ENCODE results near the gene LARGE2. TPM values are rescaled to one million over a fixed set of nuclear protein-coding genes. Genes with fewer than 3 reads are reported as not detected.

LARGE2 gene
- total RNA-seq, 1 experiment from 2014 or later = 67.6 TPM

- no peak overlapping the region for H3K4me2 ChIP-seq (ENCODE audit: low read length)
- no peaks in the 10 kb centered on the region for H4K20me1 ChIP-seq (ENCODE audit: insufficient read depth)
- CTCF ChIA-PET = no interaction called here
- no peaks in the 10 kb centered on the region for H3K9me2 ChIP-seq (ENCODE audit: insufficient read depth)
- no peak overlapping the region for H3K4me3 ChIP-seq (replicated peaks in 1 of 2; ENCODE audit: low read depth in 1 of 2, low read length in 2 of 2)
- no peak for TF ChIP-seq CEBPB (IDR thresholded peaks at IDR 0.05; ENCODE audit: low read depth)
- TF ChIP-seq CTCF (IDR thresholded peaks at IDR 0.05 in 2 of 3, conservative IDR thresholded peaks at IDR 0.05 in 1 of 3; ENCODE audit: borderline replicate concordance in 1 of 3, insufficient read depth in 1 of 3, low read depth in 2 of 3, low read length in 2 of 3) = 0 out of 6 replicates have a peak, but pooled peaks of 1 of the 3 experiments have one; percentile 12
- no TSS peak for BruUV-seq (replicated peaks)
- H3K36me3 ChIP-seq (ENCODE audit: control insufficient read depth in 1 of 2, insufficient read depth in 2 of 2, low read length in 2 of 2) = no peaks in the 10 kb centered on the region
- H3K27me3 ChIP-seq (ENCODE audit: insufficient read depth, low read length) = no peaks in the 10 kb centered on the region
- POLR2A ChIA-PET = interaction anchor here (1.1 kb wide), 1 partner anchor 86 kb away, joined by 4 read pairs; no protein-coding TSS in a partner anchor
- H3K9ac ChIP-seq (ENCODE audit: low read length) = no peak overlapping the region
- no peak for DNase-seq (ENCODE audit: low read depth, low spot score)
- H2AFZ ChIP-seq (ENCODE audit: low read depth, low read length, poor library complexity, severe bottlenecking) = no peak overlapping the region
- no peak overlapping the region for H3K27ac ChIP-seq (ENCODE audit: low read depth, low read length)
- no peaks in the 10 kb centered on the region for H3K79me2 ChIP-seq (ENCODE audit: insufficient read depth, low read length)
- ATAC-seq = no peak
- no peaks in the 10 kb centered on the region for H3K9me3 ChIP-seq (ENCODE audit: control insufficient read depth in 1 of 2, insufficient read depth in 1 of 2, low read depth in 1 of 2, low read length in 2 of 2)
- RAD21 ChIA-PET (ENCODE audit: low non-redundant PET in 1 of 2, low total read pairs in 2 of 2, uncharacterized antibody in 2 of 2, unreplicated experiment in 2 of 2) = no interaction called here
- peaks cover 10 to 25% of the 10 kb centered on the region in 2 experiments; a peak in 3 of 4 replicates for H3K4me1 ChIP-seq (ENCODE audit: control insufficient read depth in 1 of 2, insufficient read depth in 2 of 2, low read length in 2 of 2)
- intact Hi-C loops (cut with micrococcal nuclease) = no loop called here
These were observed 24.9 kb upstream of the LARGE2 start for GRCh38 chr11:45897556-45897955.

- TF ChIP-seq EZH2 (IDR thresholded peaks at IDR 0.05) (no peak), MAX (IDR thresholded peaks at IDR 0.05) (no peak), POLR2AphosphoS5 (IDR thresholded peaks at IDR 0.05; ENCODE audit: low read depth, low read length) (no peak), SP1 (IDR thresholded peaks at IDR 0.05; ENCODE audit: low read depth) (no peak), EZH2phosphoT487 (IDR thresholded peaks at IDR 0.05; ENCODE audit: borderline replicate concordance) (no peak), JUND (IDR thresholded peaks at IDR 0.05) (no peak), CEBPB (IDR thresholded peaks at IDR 0.05; ENCODE audit: low read depth) (no peak), FOSL1 (IDR thresholded peaks at IDR 0.05; ENCODE audit: low read depth) (no peak)
- ChIA-PET POLR2A (no interaction called here), CTCF (interaction anchor here (0.6 to 1.3 kb wide), 3 partner anchors 19 to 107 kb away, joined by 3 read pairs; partner anchors contain the start of gene PEX16), RAD21 (ENCODE audit: low non-redundant PET in 1 of 2, low total read pairs in 2 of 2, uncharacterized antibody in 2 of 2, unreplicated experiment in 2 of 2) (no interaction called here)
- no peaks in the 10 kb centered on the region for H3K27me3 ChIP-seq (ENCODE audit: insufficient read depth, low read length)
- BruUV-seq (replicated peaks) = no TSS peak
- no peaks in the 10 kb centered on the region for H3K9me2 ChIP-seq (ENCODE audit: insufficient read depth)
- no peak overlapping the region for H3K9ac ChIP-seq (ENCODE audit: low read length)
- no peaks in the 10 kb centered on the region for H3K9me3 ChIP-seq (ENCODE audit: control insufficient read depth in 1 of 2, insufficient read depth in 1 of 2, low read depth in 1 of 2, low read length in 2 of 2)
- no peaks in the 10 kb centered on the region for H4K20me1 ChIP-seq (ENCODE audit: insufficient read depth)
- intact Hi-C loops (cut with micrococcal nuclease) = no loop called here
- H3K36me3 ChIP-seq (ENCODE audit: control insufficient read depth in 1 of 2, insufficient read depth in 2 of 2, low read length in 2 of 2) = no peaks in the 10 kb centered on the region
- ATAC-seq (no peak), DNase-seq (ENCODE audit: low read depth, low spot score) (no peak)
- no peak overlapping the region for H2AFZ ChIP-seq (ENCODE audit: low read depth, low read length, poor library complexity, severe bottlenecking)
- peak overlapping the region; percentile 68 for H3K4me2 ChIP-seq (ENCODE audit: low read length)
- no peaks in the 10 kb centered on the region for H3K79me2 ChIP-seq (ENCODE audit: insufficient read depth, low read length)
- H3K27ac ChIP-seq (ENCODE audit: low read depth, low read length) = no peak overlapping the region
- peaks cover 10 to 25% of the 10 kb centered on the region in 2 experiments; a peak in 3 of 4 replicates for H3K4me1 ChIP-seq (ENCODE audit: control insufficient read depth in 1 of 2, insufficient read depth in 2 of 2, low read length in 2 of 2)
- H3K4me3 ChIP-seq (replicated peaks in 1 of 2; ENCODE audit: low read depth in 1 of 2, low read length in 2 of 2) = no peak overlapping the region
These were observed 23.4 kb upstream of the LARGE2 start for GRCh38 chr11:45899086-45899447.

Measured in HCT116 (cell line).